Measurements from ENCODE around the gene OR4N2.
"Not testable (repeated sequence)": the region's sequence is repeated elsewhere in the genome, so short reads cannot be mapped to it uniquely, and the experiment has no call there.

The OR4N2 gene

GRCh38 chr14:19799880-19800279, 3.7 kb upstream of the OR4N2 start:
- H3K27ac ChIP-seq (ENCODE audit: low read length) = no peak overlapping the region
- H3K9me3 ChIP-seq (ENCODE audit: control insufficient read depth, insufficient read depth, low read length) = peaks cover 32% of the 10 kb centered on the region
- DNase-seq (ENCODE audit: low read depth, low spot score) = no peak
- H3K4me3 ChIP-seq (ENCODE audit: low read length) = no peak overlapping the region
- H3K36me3 ChIP-seq (ENCODE audit: control insufficient read depth, insufficient read depth, low read length) = no peaks in the 10 kb centered on the region; the same call in 1 of the 2 replicates
- no peaks in the 10 kb centered on the region for H3K4me1 ChIP-seq (ENCODE audit: control insufficient read depth, insufficient read depth, low read length)
- H3K27me3 ChIP-seq (ENCODE audit: control insufficient read depth, insufficient read depth, low read length) = no peaks in the 10 kb centered on the region
- no CpG with 5 or more reads among the region's 5 CpGs for WGBS (ENCODE audit: insufficient coverage, insufficient read length)

- Histone ChIP-seq H3K4me1 (ENCODE audit: control insufficient read depth, insufficient read depth, low read length) (no peaks in the 10 kb centered on the region), H3K36me3 (ENCODE audit: control insufficient read depth, insufficient read depth, low read length) (no peaks in the 10 kb centered on the region; the same call in 1 of the 2 replicates), H3K4me3 (ENCODE audit: low read length) (no peak overlapping the region), H3K9me3 (ENCODE audit: control insufficient read depth, insufficient read depth, low read length) (peaks cover 32% of the 10 kb centered on the region), H3K27ac (ENCODE audit: low read length) (no peak overlapping the region), H3K27me3 (ENCODE audit: control insufficient read depth, insufficient read depth, low read length) (no peaks in the 10 kb centered on the region)
- WGBS (ENCODE audit: insufficient coverage, insufficient read length) = no CpG with 5 or more reads among the region's 17 CpGs
- DNase-seq (ENCODE audit: low read depth, low spot score) = no peak
Measured at GRCh38 chr14:19800282-19801117, 3.1 kb upstream of the OR4N2 start.

GRCh38 chr14:19801118-19801464, 2.5 kb upstream of the OR4N2 start:
- Histone ChIP-seq H3K4me1 (ENCODE audit: control insufficient read depth, insufficient read depth, low read length) (no peaks in the 10 kb centered on the region), H3K27ac (ENCODE audit: low read length) (no peak overlapping the region), H3K4me3 (ENCODE audit: low read length) (no peak overlapping the region), H3K27me3 (ENCODE audit: control insufficient read depth, insufficient read depth, low read length) (no peaks in the 10 kb centered on the region), H3K9me3 (ENCODE audit: control insufficient read depth, insufficient read depth, low read length) (peaks cover 32% of the 10 kb centered on the region), H3K36me3 (ENCODE audit: control insufficient read depth, insufficient read depth, low read length) (no peaks in the 10 kb centered on the region; the same call in 1 of the 2 replicates)
- no CpG with 5 or more reads among the region's 13 CpGs for WGBS (ENCODE audit: insufficient coverage, insufficient read length)
- no peak for DNase-seq (ENCODE audit: low read depth, low spot score)

DNA sequence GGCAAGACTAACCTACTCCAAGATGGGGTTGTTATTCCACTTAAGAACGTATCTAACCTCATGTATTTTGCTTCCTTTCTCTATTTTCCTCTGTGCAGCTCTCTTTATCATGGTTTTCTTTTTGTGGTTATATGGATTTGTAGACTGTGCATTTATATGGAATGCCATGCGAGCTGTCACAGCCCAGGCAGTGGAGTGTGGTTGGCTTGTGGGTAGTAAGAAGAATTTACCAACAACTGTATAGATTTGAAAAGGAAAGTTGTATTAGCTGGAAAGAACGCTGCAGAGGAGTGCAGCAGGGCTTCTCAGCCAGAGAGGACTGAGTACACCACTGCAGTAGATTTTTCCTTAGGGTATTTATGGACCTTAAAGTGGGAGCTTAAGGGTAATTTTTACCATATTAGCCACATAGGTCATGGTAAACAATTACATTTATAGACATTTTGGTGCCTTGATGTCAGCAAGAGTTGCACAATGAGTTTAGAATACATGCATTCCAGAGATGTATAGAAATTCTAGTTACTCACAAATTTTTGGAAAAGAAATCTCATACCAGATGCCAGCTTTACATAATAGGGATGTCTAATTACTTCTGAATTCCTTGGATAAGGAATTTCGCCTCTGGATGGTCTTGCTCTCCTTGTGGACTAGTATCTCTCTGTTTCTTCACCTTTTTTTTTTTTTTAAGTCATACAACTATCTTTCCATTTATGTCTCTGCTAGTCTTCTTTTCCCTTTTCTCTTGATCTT, 9.8 kb downstream of the OR4N2 start:
- not testable (repeated sequence) for H3K27me3 ChIP-seq (ENCODE audit: control insufficient read depth, insufficient read depth, low read length); DNase-seq (ENCODE audit: low read depth, low spot score); H3K4me1 ChIP-seq (ENCODE audit: control insufficient read depth, insufficient read depth, low read length); H3K9me3 ChIP-seq (ENCODE audit: control insufficient read depth, insufficient read depth, low read length); H3K36me3 ChIP-seq (ENCODE audit: control insufficient read depth, insufficient read depth, low read length); H3K4me3 ChIP-seq (ENCODE audit: low read length); H3K27ac ChIP-seq (ENCODE audit: low read length)
- WGBS (ENCODE audit: insufficient coverage, insufficient read length) = no CpG with 5 or more reads among the region's 4 CpGs

DNA sequence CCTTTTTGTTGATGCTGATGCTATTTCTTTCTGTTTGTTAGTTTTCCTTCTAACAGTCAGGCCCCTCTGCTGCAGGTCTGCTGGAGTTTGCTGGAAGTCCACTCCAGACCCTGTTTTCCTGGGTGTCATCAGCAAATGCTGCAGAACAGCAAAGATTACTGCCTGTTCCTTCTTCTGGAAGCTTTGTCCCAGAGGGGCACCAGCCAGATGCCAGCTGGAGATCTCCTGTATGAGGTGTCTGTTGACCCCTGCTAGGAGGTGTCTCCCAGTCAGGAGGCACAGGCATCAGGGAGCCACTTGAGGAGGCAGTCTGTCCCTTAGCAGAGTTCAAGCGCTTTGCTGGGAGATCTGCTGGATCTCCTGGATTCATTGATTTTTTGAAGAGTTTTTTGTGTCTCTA, 16.3 kb downstream of the OR4N2 start:
- H3K9me3 ChIP-seq (ENCODE audit: control insufficient read depth, insufficient read depth, low read length); H3K4me3 ChIP-seq (ENCODE audit: low read length); H3K36me3 ChIP-seq (ENCODE audit: control insufficient read depth, insufficient read depth, low read length); DNase-seq (ENCODE audit: low read depth, low spot score); H3K4me1 ChIP-seq (ENCODE audit: control insufficient read depth, insufficient read depth, low read length); H3K27me3 ChIP-seq (ENCODE audit: control insufficient read depth, insufficient read depth, low read length); H3K27ac ChIP-seq (ENCODE audit: low read length): not testable (repeated sequence)
- WGBS (ENCODE audit: insufficient coverage, insufficient read length) = no CpG with 5 or more reads among the region's 1 CpG

- H3K4me1 ChIP-seq (ENCODE audit: control insufficient read depth, insufficient read depth, low read length); H3K27me3 ChIP-seq (ENCODE audit: control insufficient read depth, insufficient read depth, low read length); H3K36me3 ChIP-seq (ENCODE audit: control insufficient read depth, insufficient read depth, low read length); H3K9me3 ChIP-seq (ENCODE audit: control insufficient read depth, insufficient read depth, low read length); H3K27ac ChIP-seq (ENCODE audit: low read length); H3K4me3 ChIP-seq (ENCODE audit: low read length); DNase-seq (ENCODE audit: low read depth, low spot score): not testable (repeated sequence)
- WGBS (ENCODE audit: insufficient coverage, insufficient read length) = no CpG with 5 or more reads among the region's 6 CpGs
Measured at GRCh38 chr14:19821016-19821415, 17.4 kb downstream of the OR4N2 start.

DNA sequence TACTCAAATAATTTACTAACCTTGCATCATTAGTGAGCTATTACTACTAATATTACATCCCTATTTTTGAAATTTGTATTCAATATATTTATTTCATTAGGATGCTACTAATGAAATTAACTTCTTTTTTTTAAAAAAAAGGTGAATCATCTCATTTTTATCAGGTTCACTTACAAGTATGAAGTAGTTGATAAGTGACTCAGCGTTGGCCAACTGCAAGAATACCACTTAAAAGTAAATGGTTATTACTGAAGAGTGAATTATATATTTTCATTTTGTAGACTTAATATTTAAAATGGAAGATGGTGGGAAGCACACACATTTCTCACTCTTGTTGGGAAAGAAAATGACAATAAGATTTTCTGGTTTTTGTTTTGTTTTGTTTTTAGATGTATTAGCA, 19.6 kb downstream of the OR4N2 start:
- no peaks in the 10 kb centered on the region for H3K27me3 ChIP-seq (ENCODE audit: control insufficient read depth, insufficient read depth, low read length)
- no peak overlapping the region for H3K4me3 ChIP-seq (ENCODE audit: low read length)
- H3K9me3 ChIP-seq (ENCODE audit: control insufficient read depth, insufficient read depth, low read length) = peaks cover 12% of the 10 kb centered on the region
- no peak overlapping the region for H3K27ac ChIP-seq (ENCODE audit: low read length)
- no peak for DNase-seq (ENCODE audit: low read depth, low spot score)
- H3K4me1 ChIP-seq (ENCODE audit: control insufficient read depth, insufficient read depth, low read length) = no peaks in the 10 kb centered on the region
- no peaks in the 10 kb centered on the region for H3K36me3 ChIP-seq (ENCODE audit: control insufficient read depth, insufficient read depth, low read length)
- no CpG with 5 or more reads among the region's 1 CpG for WGBS (ENCODE audit: insufficient coverage, insufficient read length)

DNA sequence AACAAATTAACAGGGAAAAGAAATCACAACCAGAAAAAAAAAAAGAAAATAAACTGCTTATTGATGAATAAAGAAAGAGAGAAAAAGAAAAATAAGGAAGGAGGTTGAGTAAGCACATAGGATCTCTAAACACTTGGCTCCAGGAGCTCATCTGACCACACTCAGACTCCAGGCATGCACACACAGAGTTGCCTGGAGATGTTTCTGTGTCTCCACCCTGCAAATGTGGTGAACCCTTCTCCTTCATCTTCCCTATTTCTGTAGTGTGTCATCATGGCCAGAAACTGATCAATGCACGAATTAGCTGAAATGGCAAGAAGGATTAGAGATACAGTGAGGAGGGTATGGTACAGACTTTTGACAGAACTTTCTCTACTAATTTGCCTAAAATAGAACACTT, 20.2 kb downstream of the OR4N2 start:
- H3K4me3 ChIP-seq (ENCODE audit: low read length) = no peak overlapping the region
- no peak for DNase-seq (ENCODE audit: low read depth, low spot score)
- no peaks in the 10 kb centered on the region for H3K4me1 ChIP-seq (ENCODE audit: control insufficient read depth, insufficient read depth, low read length)
- H3K36me3 ChIP-seq (ENCODE audit: control insufficient read depth, insufficient read depth, low read length) = no peaks in the 10 kb centered on the region
- H3K27ac ChIP-seq (ENCODE audit: low read length) = no peak overlapping the region
- no CpG with 5 or more reads among the region's 1 CpG for WGBS (ENCODE audit: insufficient coverage, insufficient read length)
- H3K27me3 ChIP-seq (ENCODE audit: control insufficient read depth, insufficient read depth, low read length) = no peaks in the 10 kb centered on the region
- peaks cover 14% of the 10 kb centered on the region for H3K9me3 ChIP-seq (ENCODE audit: control insufficient read depth, insufficient read depth, low read length)

DNA sequence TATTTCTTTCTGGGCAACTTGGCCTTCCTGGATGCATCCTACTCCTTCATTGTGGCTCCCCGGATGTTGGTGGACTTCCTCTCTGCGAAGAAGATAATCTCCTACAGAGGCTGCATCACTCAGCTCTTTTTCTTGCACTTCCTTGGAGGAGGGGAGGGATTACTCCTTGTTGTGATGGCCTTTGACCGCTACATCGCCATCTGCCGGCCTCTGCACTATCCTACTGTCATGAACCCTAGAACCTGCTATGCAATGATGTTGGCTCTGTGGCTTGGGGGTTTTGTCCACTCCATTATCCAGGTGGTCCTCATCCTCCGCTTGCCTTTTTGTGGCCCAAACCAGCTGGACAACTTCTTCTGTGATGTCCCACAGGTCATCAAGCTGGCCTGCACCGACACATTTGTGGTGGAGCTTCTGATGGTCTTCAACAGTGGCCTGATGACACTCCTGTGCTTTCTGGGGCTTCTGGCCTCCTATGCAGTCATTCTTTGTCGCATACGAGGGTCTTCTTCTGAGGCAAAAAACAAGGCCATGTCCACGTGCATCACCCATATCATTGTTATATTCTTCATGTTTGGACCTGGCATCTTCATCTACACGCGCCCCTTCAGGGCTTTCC, 24.2 kb downstream of the OR4N2 start:
- no CpG with 5 or more reads among the region's 12 CpGs for WGBS (ENCODE audit: insufficient coverage, insufficient read length)
- H3K27me3 ChIP-seq (ENCODE audit: control insufficient read depth, insufficient read depth, low read length); DNase-seq (ENCODE audit: low read depth, low spot score); H3K36me3 ChIP-seq (ENCODE audit: control insufficient read depth, insufficient read depth, low read length); H3K9me3 ChIP-seq (ENCODE audit: control insufficient read depth, insufficient read depth, low read length); H3K4me3 ChIP-seq (ENCODE audit: low read length); H3K27ac ChIP-seq (ENCODE audit: low read length); H3K4me1 ChIP-seq (ENCODE audit: control insufficient read depth, insufficient read depth, low read length): not testable (repeated sequence)

- no peak for DNase-seq (ENCODE audit: low read depth, low spot score)
- Histone ChIP-seq H3K4me1 (ENCODE audit: control insufficient read depth, insufficient read depth, low read length) (no peaks in the 10 kb centered on the region), H3K27ac (ENCODE audit: low read length) (no peak overlapping the region), H3K9me3 (ENCODE audit: control insufficient read depth, insufficient read depth, low read length) (peaks cover 8% of the 10 kb centered on the region), H3K4me3 (ENCODE audit: low read length) (no peak overlapping the region), H3K36me3 (ENCODE audit: control insufficient read depth, insufficient read depth, low read length) (no peaks in the 10 kb centered on the region), H3K27me3 (ENCODE audit: control insufficient read depth, insufficient read depth, low read length) (no peaks in the 10 kb centered on the region)
- no CpG with 5 or more reads among the region's 2 CpGs for WGBS (ENCODE audit: insufficient coverage, insufficient read length)
Measured at GRCh38 chr14:19828314-19828713, 24.7 kb downstream of the OR4N2 start.

All from iPS DF 6.9 (cell line).